HG02623 (cell line): ENCODE data around the gene PTHLH.

Experiments
- ATAC-seq: cut with Tn5 transposase; IDR thresholded peaks from one replicate; pipeline ENCODE4 v1.9.1; 2021; ENCODE audit warnings: moderate library complexity; ENCODE audit not compliant: unreplicated experiment

PTHLH gene

DNA sequence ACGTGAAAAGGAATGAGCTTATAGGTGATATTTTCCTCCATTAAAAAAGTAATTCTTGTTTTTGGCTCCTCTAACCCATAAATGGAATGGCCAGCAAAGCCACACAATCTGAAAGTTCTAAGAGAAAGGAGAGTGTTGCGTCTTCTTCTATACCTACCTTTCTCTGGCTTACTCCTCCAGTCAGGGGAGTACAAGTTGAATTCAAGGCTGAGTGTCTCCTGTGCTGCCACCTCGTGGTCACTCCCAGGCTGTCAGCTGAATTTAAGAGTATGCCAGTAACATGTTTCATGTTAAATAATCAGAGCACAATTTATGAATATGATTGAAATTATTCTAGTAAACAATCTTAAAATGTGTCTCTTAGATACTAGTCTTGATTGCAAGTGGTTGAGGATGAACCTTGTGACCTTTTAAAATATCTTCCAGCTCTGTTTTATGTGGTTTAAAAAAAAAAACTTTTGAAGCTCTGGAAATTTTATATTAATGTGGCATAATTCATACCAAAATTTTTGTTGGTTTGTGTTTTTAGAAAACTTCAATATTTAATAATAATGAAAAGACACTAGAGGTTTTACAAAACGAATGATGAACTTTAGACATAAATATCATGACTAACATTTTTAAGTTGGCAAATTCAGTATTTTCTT, 31.7 kb downstream of the PTHLH start:
- ATAC-seq, result peak; percentile 88

GRCh38 chr12:27940245-27940644, 32.3 kb downstream of the PTHLH start:
- no peak for ATAC-seq

GRCh38 chr12:27937768-27938167, 34.8 kb downstream of the PTHLH start:
- ATAC-seq, result no peak

- ATAC-seq, result no peak
Observed at GRCh38 chr12:27936196-27936595, 36.3 kb downstream of the PTHLH start.

- ATAC-seq, result no peak
Observed at GRCh38 chr12:27934276-27934675, 38.3 kb downstream of the PTHLH start.

DNA sequence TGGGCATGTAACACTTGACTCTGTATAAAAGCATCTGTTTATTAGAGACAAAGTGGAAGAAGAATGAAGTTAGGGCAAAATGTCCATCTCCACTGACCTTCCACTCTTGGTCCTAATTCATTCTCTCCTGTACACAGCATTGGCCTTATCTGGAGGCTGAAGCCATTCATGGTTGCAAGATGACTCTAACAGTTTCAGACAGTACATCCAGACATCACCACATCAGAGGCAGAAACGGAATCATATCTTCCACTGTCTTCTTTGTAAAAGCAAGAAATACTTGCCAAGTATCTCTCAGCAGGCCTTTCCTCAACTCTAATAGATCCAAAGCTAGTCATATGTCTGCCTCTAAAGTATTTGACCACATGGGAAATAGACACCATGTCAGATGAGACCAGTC, 41.1 kb downstream of the PTHLH start:
- no peak for ATAC-seq

- ATAC-seq, result no peak
Observed at GRCh38 chr12:27927347-27927746, 45.2 kb downstream of the PTHLH start.

- ATAC-seq, result no peak
Observed at GRCh38 chr12:27924350-27925135, 48.0 kb downstream of the PTHLH start.

- no peak for ATAC-seq
Observed at GRCh38 chr12:27922531-27923139, 49.9 kb downstream of the PTHLH start.

DNA sequence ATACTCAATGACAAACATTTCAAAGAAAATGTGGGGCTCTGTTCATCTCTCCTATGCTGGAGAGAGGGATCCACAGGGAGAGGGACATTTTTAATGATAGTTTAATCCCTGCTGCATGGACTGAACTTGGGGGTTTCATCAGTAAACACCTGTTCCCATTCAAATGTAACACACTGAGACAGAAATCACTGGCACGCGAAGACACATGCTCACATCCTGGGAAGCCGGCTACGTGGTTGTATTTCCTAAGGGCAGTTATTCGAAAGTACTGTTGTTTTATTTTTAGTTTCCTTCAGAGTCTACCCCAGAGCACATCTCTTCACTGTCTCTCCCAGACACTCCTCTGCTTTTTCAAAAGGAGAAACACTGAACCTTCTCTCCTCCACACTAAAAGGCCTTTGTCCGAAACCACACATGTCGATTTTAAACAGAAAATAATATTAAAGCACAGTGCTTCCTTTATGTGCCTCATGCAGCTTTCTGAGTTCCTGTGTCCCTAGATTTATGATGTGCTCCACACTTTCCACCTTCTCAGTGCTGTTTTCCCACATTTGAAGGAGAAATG, 52.8 kb downstream of the PTHLH start:
- ATAC-seq, result no peak

DNA sequence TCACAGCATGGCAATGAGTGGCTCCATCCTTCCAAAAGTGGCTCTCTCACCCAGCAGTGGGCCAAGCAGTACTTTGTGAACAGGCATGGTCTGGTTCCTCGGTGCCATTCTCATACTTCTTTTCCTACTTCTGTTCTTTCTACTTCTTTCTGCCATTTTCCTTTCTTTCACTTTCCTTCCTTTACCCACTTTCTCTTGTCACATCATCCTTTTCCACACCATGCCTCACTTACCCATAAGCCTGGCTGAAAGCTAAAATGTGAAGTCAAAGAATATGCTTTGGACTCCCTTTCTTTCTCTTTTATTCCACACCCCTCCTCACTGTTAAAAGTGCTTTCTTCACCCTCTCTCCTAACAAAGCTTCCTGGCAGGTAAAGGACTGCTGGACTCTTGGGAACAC, 57.0 kb downstream of the PTHLH start:
- ATAC-seq, result no peak

DNA sequence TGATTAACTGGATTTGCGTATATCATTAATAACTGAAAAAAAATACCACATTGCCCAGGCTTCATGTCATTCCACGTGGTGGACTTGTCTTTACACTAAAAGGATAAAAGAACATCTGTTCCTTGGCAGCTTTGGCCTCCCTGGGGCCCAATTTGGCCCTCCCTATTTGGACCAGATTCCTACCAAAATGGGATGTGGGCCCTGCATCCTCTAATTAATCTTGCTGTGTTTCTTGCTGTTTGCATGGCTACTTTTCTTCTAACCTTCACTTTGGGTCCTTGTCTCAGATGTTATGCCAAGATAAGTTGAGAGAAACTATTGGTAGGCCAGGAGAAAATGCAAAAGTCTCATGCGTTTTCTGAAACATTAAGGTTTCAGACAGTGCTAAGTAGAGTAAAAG, 57.5 kb downstream of the PTHLH start:
- no peak for ATAC-seq

DNA sequence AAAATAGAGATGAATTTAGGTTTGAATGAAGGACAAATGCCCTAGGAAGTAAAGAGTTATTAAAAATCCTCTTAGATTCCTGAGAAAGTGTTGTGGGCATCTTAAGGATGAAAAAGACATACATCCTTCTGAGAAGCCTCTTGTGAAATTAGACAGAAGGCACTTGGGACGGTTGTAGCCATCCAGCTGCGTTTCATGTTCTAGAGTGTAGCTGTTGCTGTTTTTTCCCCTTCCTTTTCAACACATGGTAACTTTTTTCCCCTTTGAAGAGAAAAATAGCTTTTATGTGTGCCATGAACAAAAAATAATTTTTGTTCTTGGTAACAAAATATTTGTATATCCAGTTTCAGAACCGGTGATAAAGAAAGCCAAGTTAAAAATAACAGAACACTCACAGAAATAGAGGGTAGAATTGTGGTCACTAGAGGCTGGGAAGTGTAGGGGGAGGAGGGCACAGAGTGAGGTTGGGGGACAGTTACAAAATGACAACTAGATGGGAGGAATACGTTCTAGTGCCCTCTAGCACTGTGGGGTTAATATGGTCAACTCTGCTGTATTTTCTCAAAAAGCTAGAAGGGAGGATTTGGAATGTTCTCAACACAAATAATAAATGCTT, 58.4 kb downstream of the PTHLH start:
- no peak for ATAC-seq

DNA sequence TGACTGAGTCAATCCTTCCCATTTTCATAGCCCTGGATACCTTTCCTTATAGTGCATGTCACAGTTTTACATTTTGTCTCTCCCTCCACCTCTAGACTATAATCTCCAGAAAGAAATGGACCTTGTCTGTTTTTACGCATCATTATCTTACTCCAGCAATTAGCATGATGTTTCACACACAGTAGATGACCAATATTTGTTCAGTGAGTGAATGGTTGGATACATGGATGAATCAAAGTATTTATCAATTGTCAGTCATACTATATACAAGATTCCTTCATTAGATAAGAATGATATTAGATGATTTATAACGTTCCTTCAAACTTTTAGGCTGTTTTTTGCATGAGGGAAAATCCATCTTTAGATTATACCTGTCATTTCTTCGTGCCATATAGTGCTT, 61.1 kb downstream of the PTHLH start:
- ATAC-seq, result no peak
